MM.1S (cell line): ENCODE results near the gene IL11.

Experiments used
- CTCF ChIP-seq: fragments of 300-600 bp; sonication (generic); IDR thresholded peaks from 2 replicates; pipeline ENCODE4 v1.5.1; 2016; ENCODE audit warnings: antibody characterized with exemption, low read length, mixed read lengths
- EZH2 ChIP-seq: fragments of 300-600 bp; sonication (generic); optimal IDR thresholded peaks from 2 replicates; pipeline ENCODE3; 2017; ENCODE audit warnings: low read depth, mild to moderate bottlenecking, antibody characterized with exemption, low read length, mixed read lengths
- EZH2phosphoT487 ChIP-seq: fragments of 300-600 bp; sonication (generic); IDR thresholded peaks from 2 replicates; pipeline ENCODE4 v1.6.1; 2018; ENCODE audit warnings: antibody characterized with exemption, low read length

GRCh38 chr19:55360902-55361301, 9.4 kb downstream of the IL11 start:
- TF ChIP-seq CTCF = no peak
- TF ChIP-seq EZH2 = no peak
- TF ChIP-seq EZH2phosphoT487 = no peak
